Osteoblast (primary cell): ENCODE results near the gene GNAI2. TPM values are rescaled to one million over a fixed set of nuclear protein-coding genes. Genes with fewer than 3 reads are reported as not detected.
A peak's percentile ranks its signal among the peaks of the same experiment; 100 is the strongest.

Source experiments
- DNase-seq: peaks from one replicate; pipeline ENCODE4 v3.0.0; 2011; ENCODE audit warnings: low spot score, mixed read lengths; ENCODE audit not compliant: insufficient read length; ENCODE audit errors: missing footprints
- H2AFZ ChIP-seq: 2 replicates; pipeline ENCODE4 v1.6.0; 2011; ENCODE audit warnings: mild to moderate bottlenecking, low read length
- H3K27ac ChIP-seq: 2 replicates; pipeline ENCODE4 v1.5.1; 2011; ENCODE audit warnings: mild to moderate bottlenecking, low read depth, low read length, moderate library complexity
- H3K27me3 ChIP-seq: 2 replicates; pipeline ENCODE4 v1.6.0; 2012; ENCODE audit warnings: mild to moderate bottlenecking, control low read depth, inconsistent platforms, low read length, moderate library complexity; ENCODE audit not compliant: insufficient read depth
- H3K36me3 ChIP-seq: 2 replicates; pipeline ENCODE4 v1.5.1; 2011; ENCODE audit warnings: mild to moderate bottlenecking, low read length, control low read depth, moderate library complexity; ENCODE audit not compliant: insufficient read depth
- H3K4me1 ChIP-seq: 2 replicates; pipeline ENCODE4 v1.5.1; 2011; ENCODE audit warnings: mild to moderate bottlenecking, low read length, control low read depth, moderate library complexity; ENCODE audit not compliant: insufficient read depth
- H3K4me2 ChIP-seq: 2 replicates; pipeline ENCODE4 v1.6.0; 2011; ENCODE audit warnings: mild to moderate bottlenecking, low read length; ENCODE audit not compliant: insufficient read depth
- H3K4me3 ChIP-seq: fragments of 200-600 bp; sonication (generic); 3 replicates; pipeline ENCODE4 v1.5.1; 2012; ENCODE audit warnings: mild to moderate bottlenecking, low read length, inconsistent platforms; ENCODE audit not compliant: insufficient read depth
- H3K79me2 ChIP-seq: 2 replicates; pipeline ENCODE4 v1.6.0; 2012; ENCODE audit warnings: mild to moderate bottlenecking, low read length, control low read depth, inconsistent platforms; ENCODE audit not compliant: insufficient read depth
- H3K9me3 ChIP-seq: 2 replicates; pipeline ENCODE4 v1.5.1; 2011; ENCODE audit warnings: low read depth, low read length, control low read depth
- H4K20me1 ChIP-seq: 2 replicates; pipeline ENCODE4 v1.6.0; 2012; ENCODE audit warnings: mild to moderate bottlenecking, low read length, control low read depth; ENCODE audit not compliant: insufficient read depth
- CTCF ChIP-seq: IDR thresholded peaks from 2 replicates; pipeline ENCODE4 v1.5.1; 2011; ENCODE audit warnings: mild to moderate bottlenecking, low read depth, low read length, moderate library complexity; ENCODE audit errors: extremely low read depth
- total RNA-seq: library from RNA; depleted of rRNA; stranded (reverse); fragments of >200 nt; gene quantifications from 2 replicates; pipeline ENCODE4 v1.2.3, GENCODE V29; 2012

GNAI2 gene
- total RNA-seq, 1 donor, result 223 TPM

- no peaks in the 10 kb centered on the region for H3K36me3 ChIP-seq
- TF ChIP-seq CTCF, result peak; percentile 32
- no peak overlapping the region for H2AFZ ChIP-seq
- H3K9me3 ChIP-seq, result no peaks in the 10 kb centered on the region
- peak overlapping the region; percentile 86 for H3K4me2 ChIP-seq
- H3K4me1 ChIP-seq, result peaks cover 21% of the 10 kb centered on the region
- H3K4me3 ChIP-seq, result peak overlapping the region; percentile 78
- peak overlapping the region; percentile 54 for H3K27ac ChIP-seq
- H3K27me3 ChIP-seq, result no peaks in the 10 kb centered on the region
- DNase-seq, result peak; percentile 92
- H4K20me1 ChIP-seq, result no peaks in the 10 kb centered on the region
- H3K79me2 ChIP-seq, result peaks cover 12% of the 10 kb centered on the region
Measured at GRCh38 chr3:50297896-50298725, 62.1 kb downstream of the GNAI2 start.

- peak within 1 kb of the TSS; percentile 86 for H3K4me2 ChIP-seq
- peak within 1 kb of the TSS; percentile 78 for H3K4me3 ChIP-seq
- TF ChIP-seq CTCF, result no peak
- no peaks in the 10 kb centered on the region for H3K27me3 ChIP-seq
- DNase-seq, result peak; percentile 100
- peak within 1 kb of the TSS; percentile 85 for H3K27ac ChIP-seq
- peak within 1 kb of the TSS; percentile 98 for H2AFZ ChIP-seq
- H4K20me1 ChIP-seq, result no peaks in the 10 kb centered on the region
- peaks cover 21% of the 10 kb centered on the region for H3K4me1 ChIP-seq
- H3K36me3 ChIP-seq, result no peaks in the 10 kb centered on the region
- no peaks in the 10 kb centered on the region for H3K9me3 ChIP-seq
- H3K79me2 ChIP-seq, result peaks cover 12% of the 10 kb centered on the region
Measured at GRCh38 chr3:50298836-50299637, 63.0 kb downstream of the GNAI2 start, which contains the start of the genes HYAL3 and NAA80. Gene HYAL3 (minus strand): TSS chr3:50299405. CDS start chr3:50295602, 3,803 bp downstream. Gene NAA80 (minus strand): TSS chr3:50299405. CDS start chr3:50297463, 1,942 bp downstream.

GRCh38 chr3:50299638-50299928 is 63.6 kb downstream of the GNAI2 start:
- Histone ChIP-seq H3K36me3 (no peaks in the 10 kb centered on the region), H4K20me1 (no peaks in the 10 kb centered on the region)

More at GRCh38 chr3:50299638-50299928, 63.6 kb downstream of the GNAI2 start:
- Histone ChIP-seq H2AFZ (peak overlapping the region; percentile 85), H3K27me3 (no peaks in the 10 kb centered on the region), H3K27ac (peak overlapping the region; percentile 85), H3K79me2 (peaks cover 12% of the 10 kb centered on the region), H3K4me3 (peak overlapping the region; percentile 78), H3K4me2 (peak overlapping the region; percentile 85), H3K9me3 (no peaks in the 10 kb centered on the region), H3K4me1 (peaks cover 21% of the 10 kb centered on the region)
- no peak for DNase-seq
- TF ChIP-seq CTCF, result no peak
